IMR-90 (cell line): Measurements from ENCODE around the gene SLC9A5. TPM values are rescaled to one million over a fixed set of nuclear protein-coding genes. Genes with fewer than 3 reads are reported as not detected.
A peak's percentile ranks its signal among the peaks of the same experiment; 100 is the strongest.

Experiments used
- ATAC-seq: fragments of 200-7000 bp; cut with Tn5 transposase; 2 replicates; pipeline ENCODE4 v1.9.1; 2020; ENCODE audit warnings: low read depth, mild to moderate bottlenecking, moderate library complexity
- BruUV-seq: library from RNA; stranded (reverse); fragments of 400-500 nt; replicated peaks from 2 replicates; lab custom pipeline; 2021; lab: Mats Ljungman, UMichigan
- CTCF ChIA-PET: fragments of 300-600 bp; formaldehyde crosslinking; extraction: SDS; loops from one replicate; lab custom pipeline; 2021; ENCODE audit warnings: antibody characterized with exemption; lab: Yijun Ruan, JAX
- POLR2A ChIA-PET: fragments of 300-600 bp; sonication (Branson Sonifier 250); formaldehyde crosslinking; loops from one replicate; lab custom pipeline; 2022; ENCODE audit warnings: antibody characterized with exemption; ENCODE audit not compliant: unreplicated experiment; lab: Charles Lee
- DNase-seq: peaks from one replicate; pipeline ENCODE4 v3.0.0; 2013
- H2AFZ ChIP-seq: replicated peaks from 2 replicates; pipeline ENCODE3; 2013; ENCODE audit warnings: low read length, mild to moderate bottlenecking; ENCODE audit not compliant: poor library complexity
- H2AK5ac ChIP-seq: 2 replicates; pipeline ENCODE4 v1.6.1; 2013; ENCODE audit warnings: low read depth, low read length, inconsistent platforms
- H2AK9ac ChIP-seq: replicated peaks from 2 replicates; pipeline ENCODE3; 2013; ENCODE audit warnings: mild to moderate bottlenecking, low read depth, low read length, moderate library complexity; ENCODE audit not compliant: poor library complexity
- H2BK120ac ChIP-seq: 2 replicates; pipeline ENCODE4 v1.6.1; 2013; ENCODE audit warnings: low read depth, low read length, inconsistent platforms
- H2BK15ac ChIP-seq: 3 replicates; pipeline ENCODE4 v1.6.1; 2013; ENCODE audit warnings: low read depth, low read length, inconsistent platforms
- H2BK20ac ChIP-seq: 2 replicates; pipeline ENCODE4 v1.6.1; 2013; ENCODE audit warnings: low read depth, mild to moderate bottlenecking, inconsistent platforms, low read length, moderate library complexity
- H2BK5ac ChIP-seq: 2 replicates; pipeline ENCODE4 v1.6.1; 2013; ENCODE audit warnings: mild to moderate bottlenecking, low read depth, low read length, inconsistent platforms; ENCODE audit not compliant: poor library complexity, severe bottlenecking
- H3K14ac ChIP-seq: replicated peaks from 2 replicates; pipeline ENCODE4 v1.6.1; 2013; ENCODE audit warnings: low read depth, low read length, inconsistent platforms
- H3K18ac ChIP-seq: 2 replicates; pipeline ENCODE4 v1.6.1; 2013; ENCODE audit warnings: low read depth, low read length, control low read depth
- H3K23ac ChIP-seq: 2 replicates; pipeline ENCODE4 v1.6.1; 2013; ENCODE audit warnings: low read depth, low read length, inconsistent platforms
- H3K27ac ChIP-seq: 2 replicates; pipeline ENCODE4 v1.5.1; 2013; ENCODE audit warnings: mild to moderate bottlenecking, control low read depth, low read length; ENCODE audit not compliant: insufficient read depth
- H3K27me3 ChIP-seq: 2 replicates; pipeline ENCODE4 v1.6.1; 2013; ENCODE audit warnings: low read length; ENCODE audit not compliant: control insufficient read depth, insufficient read depth
- H3K36me3 ChIP-seq: 2 replicates; pipeline ENCODE4 v1.6.1; 2013; ENCODE audit warnings: low read length, mixed read lengths; ENCODE audit not compliant: control insufficient read depth, insufficient read depth
- H3K4ac ChIP-seq: 2 replicates; pipeline ENCODE4 v1.6.1; 2013; ENCODE audit warnings: low read depth, low read length, inconsistent platforms
- H3K4me1 ChIP-seq: 2 replicates; pipeline ENCODE4 v1.6.1; 2013; ENCODE audit warnings: low read length, mixed read lengths; ENCODE audit not compliant: control insufficient read depth, insufficient read depth
- H3K4me2 ChIP-seq: 2 replicates; pipeline ENCODE4 v1.6.1; 2013; ENCODE audit warnings: low read depth, mild to moderate bottlenecking, control low read depth, low read length, moderate library complexity
- H3K4me3 ChIP-seq: 2 replicates; pipeline ENCODE4 v1.5.1; 2013; ENCODE audit warnings: low read depth, mild to moderate bottlenecking, control low read depth, low read length, moderate library complexity; ENCODE audit not compliant: insufficient read depth
- H3K56ac ChIP-seq: 2 replicates; pipeline ENCODE4 v1.6.1; 2013; ENCODE audit warnings: low read length, inconsistent platforms; ENCODE audit not compliant: insufficient read depth; ENCODE audit errors: extremely low read depth
- H3K79me1 ChIP-seq, 2 experiments: 2 replicates each; pipeline ENCODE4 v1.6.1; 2013; ENCODE audit warnings: low read length in 2 of 2, inconsistent platforms in 1 of 2, low read depth in 1 of 2
- H3K9ac ChIP-seq: 2 replicates; pipeline ENCODE4 v1.6.1; 2013; ENCODE audit warnings: low read depth, low read length, control low read depth
- H3K9me1 ChIP-seq: 2 replicates; pipeline ENCODE4 v1.6.1; 2013; ENCODE audit warnings: low read length, inconsistent platforms; ENCODE audit not compliant: insufficient read depth
- H3K9me3 ChIP-seq: 2 replicates; pipeline ENCODE4 v1.6.1; 2013; ENCODE audit warnings: low read length; ENCODE audit not compliant: control insufficient read depth, insufficient read depth
- H4K20me1 ChIP-seq: 2 replicates; pipeline ENCODE4 v1.6.1; 2013; ENCODE audit warnings: low read length, inconsistent platforms; ENCODE audit not compliant: insufficient read depth
- H4K5ac ChIP-seq: 2 replicates; pipeline ENCODE4 v1.6.1; 2013; ENCODE audit warnings: mild to moderate bottlenecking, low read depth, low read length, control low read depth
- H4K8ac ChIP-seq, 2 experiments: 2 replicates each; pipeline ENCODE4 v1.6.1; 2013; ENCODE audit warnings: low read depth in 2 of 2, low read length in 2 of 2, control low read depth in 1 of 2, inconsistent platforms in 1 of 2
- H4K91ac ChIP-seq: 2 replicates; pipeline ENCODE4 v1.6.1; 2013; ENCODE audit warnings: low read depth, low read length, inconsistent platforms; ENCODE audit not compliant: insufficient read depth
- BHLHE40 ChIP-seq: fragments of 150-350 bp; IDR thresholded peaks from 2 replicates; pipeline ENCODE4 v1.6.1; 2016; ENCODE audit warnings: mild to moderate bottlenecking, low read depth, low read length
- CHD1 ChIP-seq: IDR thresholded peaks from 2 replicates; pipeline ENCODE4 v1.6.1; 2012; ENCODE audit warnings: low read depth, low read length, improper control_type of control experiment
- FOS ChIP-seq: fragments of 150-350 bp; IDR thresholded peaks from 2 replicates; pipeline ENCODE4 v1.6.1; 2016; ENCODE audit warnings: low read depth, low read length
- NFE2L2 ChIP-seq: fragments of 150-350 bp; IDR thresholded peaks from 2 replicates; pipeline ENCODE4 v1.6.1; 2016; ENCODE audit warnings: low read depth, mild to moderate bottlenecking, low read length
- POLR2A ChIP-seq: IDR thresholded peaks from 2 replicates; pipeline ENCODE4 v1.6.1; 2012; ENCODE audit warnings: mild to moderate bottlenecking, low read depth, low read length
- RCOR1 ChIP-seq: IDR thresholded peaks from 2 replicates; pipeline ENCODE4 v1.6.1; 2012; ENCODE audit warnings: mild to moderate bottlenecking, low read length, improper control_type of control experiment; ENCODE audit not compliant: insufficient replicate concordance
- WGBS, 2 experiments: methylation state at CpG; one replicate each; pipeline versions ENCODE4 v1.1.5 to v1.1.7; 2013; ENCODE audit warnings: missing lambda C conversion rate in 2 of 2; ENCODE audit not compliant: insufficient read length in 1 of 2; ENCODE audit errors: extremely low coverage in 2 of 2; 5-methylcytosine and 5-hydroxymethylcytosine counted together
- dilution Hi-C: fragments of 300-500 bp; cut with HindIII; formaldehyde crosslinking; loops from one replicate; pipeline ENCODE4 v1.14.3; 2018; ENCODE audit warnings: low sequenced_read_pairs; ENCODE audit not compliant: unreplicated experiment
- in situ Hi-C: fragments of 300-500 bp; cut with MboI; formaldehyde crosslinking; loops from 3 replicates; pipeline ENCODE4 v1.14.3; 2019; ENCODE audit warnings: low sequenced_read_pairs, inconsistent platforms, mixed read lengths
- intact Hi-C: fragments of 100-400 bp; cut with micrococcal nuclease; formaldehyde crosslinking; loops from 2 replicates; pipeline ENCODE4 v1.10.0; 2022
- polyA plus RNA-seq, 3 experiments: library from polyadenylated mRNA; depleted of rRNA; stranded (reverse); fragments of >200 nt; gene quantifications; 2 replicates each; pipeline ENCODE4 v1.2.3, GENCODE V29; 2012; ENCODE audit warnings: low replicate concordance in 1 of 3
- total RNA-seq: library from RNA; depleted of rRNA; stranded (reverse); fragments of >200 nt; gene quantifications from 2 replicates; pipeline ENCODE4 v1.2.3, GENCODE V29; 2012
- TF ChIP-seq, protein P1 (sequence below): fragments of 150-350 bp; IDR thresholded peaks from 2 replicates; pipeline ENCODE4 v1.6.1; 2017; ENCODE audit warnings: mild to moderate bottlenecking, antibody characterized with exemption, low read length, low read depth
- TF ChIP-seq, protein P2 (sequence below): fragments of 150-350 bp; IDR thresholded peaks from 2 replicates; pipeline ENCODE4 v1.6.1; 2016; ENCODE audit warnings: low read depth, mild to moderate bottlenecking, low read length, moderate library complexity, borderline replicate concordance

Gene SLC9A5
- total and polyA plus RNA-seq, 2 of the 4 experiments (the other 2 are of a cell fraction), result 1.8 to 5.7 TPM

DNA sequence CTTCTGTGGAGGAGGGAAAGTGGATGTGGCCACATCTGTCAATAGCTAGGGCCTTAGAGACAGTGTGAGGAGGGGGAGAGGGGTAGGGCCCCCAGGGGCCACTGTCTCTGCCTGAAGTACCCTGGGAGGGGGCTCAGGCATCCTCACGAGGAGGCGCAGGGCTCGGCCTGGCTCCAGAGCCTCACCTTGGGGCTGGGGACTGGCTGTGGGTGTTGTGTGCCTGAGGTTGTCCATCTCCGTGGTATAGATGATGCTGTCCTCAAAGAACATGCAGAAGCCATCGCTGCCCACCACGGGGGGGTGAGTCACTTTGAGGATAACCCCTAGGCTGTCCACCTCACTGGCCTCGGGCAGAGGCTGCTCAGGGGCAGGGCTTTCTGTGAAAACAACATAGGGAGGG, 42.7 kb downstream of the SLC9A5 start:
- Histone ChIP-seq H3K27me3 (no peaks in the 10 kb centered on the region), H2BK120ac (no peak overlapping the region), H4K8ac (no peak overlapping the region), H3K4ac (no peak overlapping the region), H3K9me3 (no peaks in the 10 kb centered on the region), H3K18ac (no peak overlapping the region), H3K9ac (no peak overlapping the region), H3K36me3 (no peaks in the 10 kb centered on the region), H3K27ac (no peak overlapping the region), H2BK20ac (peak overlapping the region; percentile 25; the same call in 1 of the 2 replicates), H3K4me3 (no peak overlapping the region), H3K56ac (no peak overlapping the region), H3K4me2 (no peak overlapping the region), H3K79me1 (no peaks in the 10 kb centered on the region; a peak in 1 of 4 replicates), H2AFZ (no peak overlapping the region), H2AK9ac (no peak overlapping the region), H4K5ac (no peak overlapping the region), H3K14ac (no peak overlapping the region), H3K4me1 (peaks cover 22% of the 10 kb centered on the region), H2BK5ac (no peak overlapping the region), H4K91ac (no peak overlapping the region; the same call in 1 of the 2 replicates), H2BK15ac (no peak overlapping the region), H3K9me1 (peaks cover 15% of the 10 kb centered on the region), H4K20me1 (no peaks in the 10 kb centered on the region), H2AK5ac (peak overlapping the region; percentile 56; the same call in 1 of the 2 replicates), H3K23ac (no peak overlapping the region)
- intact Hi-C loops (no loop called here), in situ Hi-C loops (no loop called here), dilution Hi-C loops (no loop called here)
- POLR2A ChIA-PET, result interaction anchor here (0.7 kb wide), 1 partner anchor 64 kb away, joined by 3 read pairs; no protein-coding TSS in a partner anchor
- BruUV-seq, result no TSS peak
- CTCF ChIA-PET, result no interaction called here
- no peak for TF ChIP-seq CHD1
- TF ChIP-seq RCOR1, result no peak
- TF ChIP-seq, protein P1, sequence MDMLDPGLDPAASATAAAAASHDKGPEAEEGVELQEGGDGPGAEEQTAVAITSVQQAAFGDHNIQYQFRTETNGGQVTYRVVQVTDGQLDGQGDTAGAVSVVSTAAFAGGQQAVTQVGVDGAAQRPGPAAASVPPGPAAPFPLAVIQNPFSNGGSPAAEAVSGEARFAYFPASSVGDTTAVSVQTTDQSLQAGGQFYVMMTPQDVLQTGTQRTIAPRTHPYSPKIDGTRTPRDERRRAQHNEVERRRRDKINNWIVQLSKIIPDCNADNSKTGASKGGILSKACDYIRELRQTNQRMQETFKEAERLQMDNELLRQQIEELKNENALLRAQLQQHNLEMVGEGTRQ, result no peak
- no peak for TF ChIP-seq FOS
- TF ChIP-seq POLR2A, result no peak
- TF ChIP-seq NFE2L2, result no peak
- TF ChIP-seq BHLHE40, result no peak
- TF ChIP-seq, protein P2, sequence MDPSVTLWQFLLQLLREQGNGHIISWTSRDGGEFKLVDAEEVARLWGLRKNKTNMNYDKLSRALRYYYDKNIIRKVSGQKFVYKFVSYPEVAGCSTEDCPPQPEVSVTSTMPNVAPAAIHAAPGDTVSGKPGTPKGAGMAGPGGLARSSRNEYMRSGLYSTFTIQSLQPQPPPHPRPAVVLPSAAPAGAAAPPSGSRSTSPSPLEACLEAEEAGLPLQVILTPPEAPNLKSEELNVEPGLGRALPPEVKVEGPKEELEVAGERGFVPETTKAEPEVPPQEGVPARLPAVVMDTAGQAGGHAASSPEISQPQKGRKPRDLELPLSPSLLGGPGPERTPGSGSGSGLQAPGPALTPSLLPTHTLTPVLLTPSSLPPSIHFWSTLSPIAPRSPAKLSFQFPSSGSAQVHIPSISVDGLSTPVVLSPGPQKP, result no peak
- DNase-seq, result no peak
- 95% methylated on average over 4 of the region's 7 CpGs; no CpG with 5 or more reads in 1 of the 2 experiments for WGBS, 2 experiments
- no peak for ATAC-seq
